ENCODE results near the gene TASP1.
A peak's percentile ranks its signal among the peaks of the same experiment; 100 is the strongest.
"Not testable (repeated sequence)": the region's sequence is repeated elsewhere in the genome, so short reads cannot be mapped to it uniquely, and the experiment has no call there.

The TASP1 gene

DNA sequence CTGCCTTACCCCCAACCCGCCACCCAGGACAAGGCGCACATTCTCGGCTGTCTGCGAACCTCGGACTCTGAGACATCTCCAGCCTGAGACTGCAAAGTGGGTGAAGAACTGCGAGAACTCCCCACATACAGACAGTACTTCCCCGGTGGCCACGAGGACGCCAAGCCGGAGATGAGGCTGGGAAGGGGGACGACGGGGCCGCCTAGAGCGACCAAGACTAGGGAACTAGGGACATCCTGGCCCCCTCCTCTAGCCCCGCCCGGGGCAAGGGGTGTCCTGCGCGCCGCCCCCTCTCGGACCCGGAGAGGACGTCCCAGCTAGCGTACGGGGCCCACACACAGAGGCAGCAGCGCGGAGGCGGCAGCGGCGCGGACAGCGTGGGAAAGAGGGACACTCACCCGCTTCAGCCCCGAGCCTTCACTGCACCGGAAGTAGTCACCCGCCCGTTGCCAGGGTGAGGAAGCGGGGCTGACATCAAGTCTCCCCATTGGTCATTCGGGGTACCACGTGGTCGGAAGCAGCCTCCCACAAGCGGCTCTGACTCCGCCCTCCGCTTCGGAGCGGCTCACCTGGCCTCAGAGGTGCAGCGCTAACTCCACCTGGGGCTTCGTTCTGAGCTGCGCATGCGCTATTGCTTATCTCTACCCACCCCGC, at the start of gene TASP1:
Gene TASP1, minus strand, starts transcription at position 437 of the 654 bp plus-strand sequence. CDS start 8,854 bp downstream, outside the sequence.
- peak; percentile 99 for DNase-seq

DNA sequence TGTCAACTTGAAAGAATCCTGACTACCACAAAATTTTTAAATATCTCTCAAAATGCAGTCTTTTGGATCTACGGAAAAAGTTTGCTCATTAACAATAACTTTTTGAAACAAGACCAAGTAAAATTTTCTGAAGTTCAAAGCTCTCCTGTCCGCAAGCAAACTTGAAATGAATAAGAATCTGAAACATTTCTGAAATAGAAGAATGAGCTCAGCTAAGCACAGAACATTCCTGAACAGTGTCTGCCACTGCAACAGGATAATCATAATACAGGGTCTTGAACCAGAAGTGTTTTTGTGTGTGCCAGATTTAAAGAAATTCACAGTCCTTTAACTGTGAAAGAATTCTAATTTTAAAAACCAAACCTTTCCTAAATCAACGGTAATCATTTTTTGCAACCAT, 49.1 kb upstream of the TASP1 start:
- no peak for DNase-seq

GRCh38 chr20:13685623-13686022, 46.9 kb upstream of the TASP1 start:
- DNase-seq = no peak

- peak; percentile 46 for DNase-seq
Observed at GRCh38 chr20:13684566-13685222, 46.0 kb upstream of the TASP1 start.

GRCh38 chr20:13683833-13684232, 45.1 kb upstream of the TASP1 start:
- DNase-seq = peak; percentile 13

- DNase-seq = no peak
Observed at GRCh38 chr20:13681248-13682125, 42.8 kb upstream of the TASP1 start.

GRCh38 chr20:13678944-13679343, 40.2 kb upstream of the TASP1 start:
- no peak for DNase-seq

DNA sequence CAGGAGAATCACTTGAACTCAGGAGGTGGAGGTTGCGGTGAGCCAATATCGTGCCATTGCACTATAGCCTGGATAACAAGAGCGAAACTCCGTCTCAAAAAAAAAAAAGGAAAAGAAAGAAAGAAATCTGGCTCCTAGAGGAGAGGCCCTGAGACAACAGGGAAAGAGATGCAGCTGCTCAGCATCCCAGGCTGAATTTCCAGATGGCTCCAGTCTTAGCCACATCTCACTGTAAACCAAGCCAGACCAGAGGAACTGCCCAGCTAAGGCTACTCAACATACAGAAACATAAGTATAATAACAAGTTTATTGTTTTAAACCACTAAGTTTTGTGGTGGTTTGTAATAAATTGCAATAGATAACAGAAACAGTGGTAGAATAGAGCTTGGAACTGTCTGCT, 38.5 kb upstream of the TASP1 start:
- DNase-seq = no peak

GRCh38 chr20:13676682-13677081, 38.0 kb upstream of the TASP1 start:
- no peak for DNase-seq

DNA sequence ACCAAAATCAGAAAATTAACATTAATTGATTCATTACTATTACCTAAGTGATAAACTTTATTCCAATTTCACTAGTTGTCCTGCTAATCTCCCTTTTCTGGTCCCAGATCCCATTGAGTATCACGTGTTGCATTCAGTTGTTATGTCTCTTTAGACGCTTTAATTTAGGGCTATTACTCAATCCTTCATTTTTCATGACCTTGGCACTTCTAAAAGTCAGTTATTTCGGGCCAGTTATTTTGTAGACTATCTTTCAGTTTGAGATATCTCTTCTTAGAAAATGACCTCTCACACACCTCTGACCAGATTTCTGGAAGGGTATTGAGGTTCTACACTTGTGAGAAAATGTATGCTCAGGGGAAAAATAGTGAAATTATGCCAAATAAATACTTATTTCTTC, 34.0 kb upstream of the TASP1 start:
- DNase-seq = no peak

DNA sequence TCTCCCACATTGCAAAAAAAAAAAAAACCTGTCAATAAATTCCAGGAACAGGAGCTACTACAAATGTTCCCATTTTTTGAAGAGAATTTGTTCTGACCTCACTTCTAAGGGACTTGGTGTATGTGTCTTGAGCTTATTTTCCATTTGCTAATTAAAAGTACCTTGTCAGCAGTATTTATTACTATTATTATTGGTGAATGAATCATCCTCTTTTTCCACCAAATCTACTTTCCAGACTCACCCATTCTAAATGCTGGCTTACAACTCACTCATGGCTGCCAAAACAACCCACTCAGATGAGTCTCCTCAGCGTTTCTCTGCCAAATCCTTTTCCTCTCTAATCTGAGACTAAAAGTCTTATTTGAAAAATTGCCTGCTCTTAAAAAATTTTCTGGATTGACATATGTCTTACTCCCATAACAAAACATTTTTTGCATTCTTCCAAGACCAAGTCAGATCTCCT, 33.2 kb upstream of the TASP1 start:
- DNase-seq = no peak

GRCh38 chr20:13671512-13671911, 32.8 kb upstream of the TASP1 start:
- DNase-seq = no peak

- no peak for DNase-seq
Observed at GRCh38 chr20:13670160-13670559, 31.4 kb upstream of the TASP1 start.

- DNase-seq = no peak
Observed at GRCh38 chr20:13665709-13666395, 27.1 kb upstream of the TASP1 start.

- no peak for DNase-seq
Observed at GRCh38 chr20:13661070-13661685, 22.4 kb upstream of the TASP1 start.

GRCh38 chr20:13659288-13659687, 20.6 kb upstream of the TASP1 start:
- no peak for DNase-seq

GRCh38 chr20:13658060-13658459, 19.3 kb upstream of the TASP1 start:
- not testable (repeated sequence) for DNase-seq

GRCh38 chr20:13656721-13657368, 18.1 kb upstream of the TASP1 start:
- DNase-seq = no peak

DNA sequence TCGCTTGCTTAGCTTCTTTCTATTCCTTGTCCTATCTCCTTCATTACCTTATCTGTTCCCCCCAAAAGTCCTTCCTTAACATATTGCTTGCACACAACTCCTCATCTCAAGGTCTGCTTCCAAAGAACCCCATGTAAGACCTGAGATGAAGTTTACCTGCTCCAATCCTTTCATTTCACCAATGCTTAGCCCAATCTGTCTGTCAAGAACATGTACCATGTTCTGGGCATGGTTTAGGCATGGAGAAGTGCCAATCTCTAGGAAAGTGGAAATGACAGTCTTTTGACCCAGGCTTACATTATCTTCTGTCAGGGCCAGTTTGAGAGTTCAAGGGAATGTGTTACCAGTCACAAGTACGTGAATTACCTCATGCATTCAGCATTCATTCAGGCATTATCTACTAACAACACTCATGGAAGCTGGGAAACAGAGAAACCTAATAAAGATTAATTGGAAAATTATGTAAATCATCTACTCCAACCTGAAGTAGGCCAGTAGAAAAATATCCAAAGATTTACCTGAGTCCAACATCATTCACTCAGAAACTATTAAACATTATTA, 15.8 kb upstream of the TASP1 start:
- DNase-seq = no peak

- peak; percentile 15 for DNase-seq
Observed at GRCh38 chr20:13650474-13650873, 11.7 kb upstream of the TASP1 start.
